Measurements from ENCODE around the gene PHF23.

The PHF23 gene

GRCh38 chr17:7237761-7238419 lies 1.4 kb downstream of the PHF23 start:
- DNase-seq: peak; percentile 63 to 91 (median 76)

GRCh38 chr17:7237266-7237760 lies 1.9 kb downstream of the PHF23 start:
- no peak for DNase-seq

- no peak for DNase-seq
Measured at GRCh38 chr17:7236808-7237207, 2.4 kb downstream of the PHF23 start.

- peak; percentile 9 to 57 (median 40) for DNase-seq
Measured at GRCh38 chr17:7235693-7236665, 3.3 kb downstream of the PHF23 start.

DNA sequence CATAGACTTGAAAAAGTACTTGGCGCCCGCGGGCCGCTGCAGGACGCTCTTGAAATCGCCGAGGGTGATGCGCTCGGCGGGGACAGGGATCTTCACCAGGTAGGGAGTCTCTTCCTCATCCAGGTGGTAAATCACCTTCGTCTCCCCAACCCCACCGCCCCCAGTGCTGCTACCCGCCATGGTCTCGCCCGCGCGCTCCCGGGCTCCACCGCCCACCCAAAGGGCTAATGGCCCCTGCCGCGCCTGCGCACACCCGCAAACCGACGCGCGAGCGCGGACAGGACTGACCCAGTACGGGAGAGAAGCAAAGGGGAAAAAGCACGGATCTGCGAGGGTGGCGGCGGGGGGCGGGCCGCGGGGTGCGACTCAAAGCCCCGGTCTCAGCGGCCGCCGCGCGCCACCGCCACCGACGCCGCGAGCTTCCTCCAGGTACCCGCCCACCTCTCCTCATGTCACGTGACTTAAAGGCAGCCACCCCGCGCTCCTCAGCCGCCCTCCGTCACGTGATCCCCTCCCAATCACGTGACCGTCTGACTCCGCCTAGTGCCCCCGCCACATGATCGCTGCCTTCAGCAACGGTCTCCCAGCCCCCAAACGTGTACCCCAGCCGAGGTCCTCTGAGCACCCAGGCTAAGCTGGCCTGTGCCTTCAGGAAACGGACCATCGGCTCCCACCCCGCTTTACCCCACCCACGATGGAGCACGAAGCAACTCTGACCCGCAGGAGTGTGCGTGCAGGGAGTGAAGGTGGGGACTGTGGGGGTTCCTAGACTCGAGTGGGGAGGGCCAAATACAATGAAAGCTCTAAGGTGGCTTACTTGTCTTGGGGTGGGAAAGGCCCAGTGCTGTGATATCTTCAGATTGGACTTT lies 4.9 kb downstream of the PHF23 start, which contains the start of gene DVL2:
TSS of gene DVL2 (minus strand) at position 435 of the 869 bp plus-strand sequence. CDS start at position 180, 255 bp downstream.
- peak; percentile 94 to 98 (median 97) for DNase-seq

GRCh38 chr17:7233701-7234082 lies 5.6 kb downstream of the PHF23 start:
- DNase-seq: no peak

DNA sequence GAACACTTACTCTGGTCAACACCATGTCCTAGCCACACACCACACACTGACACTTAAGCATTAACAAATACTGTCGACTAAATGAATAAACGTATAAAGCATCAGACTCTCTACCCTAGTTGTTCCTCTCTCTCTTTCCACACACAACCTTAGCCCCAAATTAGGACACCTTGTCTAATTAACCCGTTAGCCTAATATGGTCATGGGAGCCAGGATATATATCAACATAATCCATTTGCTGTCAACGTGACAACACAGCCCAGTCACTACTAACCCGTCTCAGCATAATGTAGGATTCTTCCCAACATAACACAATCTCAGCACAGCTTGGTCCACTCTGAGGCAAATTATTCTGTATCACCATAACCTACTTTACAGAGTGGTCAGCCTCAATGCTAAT lies 7.1 kb downstream of the PHF23 start:
- no peak for DNase-seq

GRCh38 chr17:7229504-7229903 lies 9.8 kb downstream of the PHF23 start:
- DNase-seq: no peak

DNA sequence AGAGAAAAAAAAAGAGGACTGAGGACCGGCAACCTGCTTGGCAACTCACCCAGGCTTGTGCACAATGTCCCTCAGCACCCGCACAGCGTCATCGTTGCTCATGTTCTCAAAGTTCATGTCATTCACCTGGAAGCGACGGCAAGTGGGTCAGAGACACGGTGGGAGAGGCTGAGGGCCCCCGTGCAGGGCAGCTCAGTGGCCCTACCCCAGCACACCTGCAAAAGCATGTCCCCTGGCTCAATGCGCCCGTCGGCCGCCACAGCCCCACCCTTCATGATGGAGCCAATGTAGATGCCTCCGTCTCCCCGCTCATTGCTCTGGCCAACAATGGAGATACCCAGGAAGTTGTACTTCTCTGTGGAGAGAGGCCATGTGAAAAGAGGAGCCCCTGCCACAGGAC lies 10.3 kb downstream of the PHF23 start:
- no peak for DNase-seq

GRCh38 chr17:7226721-7227710 lies 12.2 kb downstream of the PHF23 start:
- DNase-seq: no peak

- no peak for DNase-seq
Measured at GRCh38 chr17:7225711-7226331, 13.4 kb downstream of the PHF23 start.

DNA sequence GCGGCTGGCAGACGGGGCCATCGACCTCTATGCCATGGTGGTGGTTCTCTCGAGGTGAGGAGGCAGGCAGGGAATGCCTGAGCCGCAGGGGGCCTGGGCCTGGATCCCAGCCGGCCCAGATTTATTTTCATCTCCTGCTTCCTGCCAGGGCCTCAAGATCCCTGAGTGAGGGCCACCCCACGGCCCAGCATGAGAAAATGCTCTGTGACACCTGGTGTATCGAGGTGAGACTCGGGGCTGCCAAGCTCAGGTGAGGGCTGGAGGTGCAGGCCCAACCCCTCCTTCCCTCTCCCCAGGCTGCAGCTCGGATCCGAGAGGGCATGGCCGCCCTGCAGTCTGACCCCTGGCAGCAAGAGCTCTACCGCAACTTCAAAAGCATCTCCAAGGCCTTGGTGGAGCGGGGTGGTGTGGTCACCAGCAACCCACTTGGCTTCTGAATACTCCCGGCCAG lies 14.6 kb downstream of the PHF23 start:
- DNase-seq: no peak

GRCh38 chr17:7224110-7224509 lies 15.1 kb downstream of the PHF23 start:
- no peak for DNase-seq

GRCh38 chr17:7223375-7223774 lies 15.9 kb downstream of the PHF23 start:
- no peak for DNase-seq

DNA sequence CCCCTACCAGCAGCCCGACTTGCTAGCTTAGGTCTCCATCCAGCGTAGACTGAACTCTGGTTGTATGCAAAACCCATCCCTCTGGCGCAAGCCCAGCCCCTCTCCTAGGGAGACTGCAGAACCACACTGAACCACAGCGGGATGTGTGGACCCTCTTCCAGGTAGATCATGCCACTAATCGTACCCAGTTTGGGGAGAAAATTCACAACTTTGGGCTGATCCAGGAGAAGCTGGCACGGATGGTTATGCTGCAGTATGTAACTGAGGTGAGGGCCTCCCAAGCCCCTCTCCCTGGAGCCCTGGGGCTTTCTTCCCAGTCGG lies 16.3 kb downstream of the PHF23 start:
- no peak for DNase-seq

DNA sequence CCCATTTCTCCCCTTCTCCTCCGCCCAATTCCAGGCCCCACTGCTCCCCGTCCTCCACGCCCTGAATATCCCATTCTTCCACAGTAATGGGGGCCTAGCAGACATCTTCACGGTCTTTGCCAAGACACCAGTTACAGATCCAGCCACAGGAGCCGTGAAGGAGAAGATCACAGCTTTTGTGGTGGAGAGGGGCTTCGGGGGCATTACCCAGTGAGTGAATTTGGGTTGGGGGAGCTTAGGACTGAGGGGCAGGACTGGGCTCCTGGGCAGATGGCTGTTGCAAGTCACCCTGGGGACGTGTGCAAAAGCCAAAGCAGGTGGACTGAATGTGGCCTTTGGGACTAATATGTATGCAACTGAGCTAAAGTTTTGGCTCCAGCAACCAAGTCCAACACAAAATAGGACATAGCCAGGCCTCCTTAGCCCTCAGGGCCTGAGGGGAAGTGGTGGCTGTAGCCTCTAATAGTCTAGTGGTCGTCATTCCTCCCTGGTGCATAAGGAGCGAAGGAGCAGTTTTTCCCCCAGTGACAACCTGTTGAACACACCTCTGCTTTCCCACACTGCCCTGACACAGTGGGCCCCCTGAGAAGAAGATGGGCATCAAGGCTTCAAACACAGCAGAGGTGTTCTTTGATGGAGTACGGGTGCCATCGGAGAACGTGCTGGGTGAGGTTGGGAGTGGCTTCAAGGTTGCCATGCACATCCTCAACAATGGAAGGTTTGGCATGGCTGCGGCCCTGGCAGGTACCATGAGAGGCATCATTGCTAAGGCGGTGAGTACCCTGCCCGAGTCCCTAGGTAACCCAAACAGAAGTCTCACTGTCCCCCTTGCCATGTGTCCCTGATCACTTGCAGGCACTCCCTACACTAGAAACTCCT lies 16.9 kb downstream of the PHF23 start:
- DNase-seq: no peak

DNA sequence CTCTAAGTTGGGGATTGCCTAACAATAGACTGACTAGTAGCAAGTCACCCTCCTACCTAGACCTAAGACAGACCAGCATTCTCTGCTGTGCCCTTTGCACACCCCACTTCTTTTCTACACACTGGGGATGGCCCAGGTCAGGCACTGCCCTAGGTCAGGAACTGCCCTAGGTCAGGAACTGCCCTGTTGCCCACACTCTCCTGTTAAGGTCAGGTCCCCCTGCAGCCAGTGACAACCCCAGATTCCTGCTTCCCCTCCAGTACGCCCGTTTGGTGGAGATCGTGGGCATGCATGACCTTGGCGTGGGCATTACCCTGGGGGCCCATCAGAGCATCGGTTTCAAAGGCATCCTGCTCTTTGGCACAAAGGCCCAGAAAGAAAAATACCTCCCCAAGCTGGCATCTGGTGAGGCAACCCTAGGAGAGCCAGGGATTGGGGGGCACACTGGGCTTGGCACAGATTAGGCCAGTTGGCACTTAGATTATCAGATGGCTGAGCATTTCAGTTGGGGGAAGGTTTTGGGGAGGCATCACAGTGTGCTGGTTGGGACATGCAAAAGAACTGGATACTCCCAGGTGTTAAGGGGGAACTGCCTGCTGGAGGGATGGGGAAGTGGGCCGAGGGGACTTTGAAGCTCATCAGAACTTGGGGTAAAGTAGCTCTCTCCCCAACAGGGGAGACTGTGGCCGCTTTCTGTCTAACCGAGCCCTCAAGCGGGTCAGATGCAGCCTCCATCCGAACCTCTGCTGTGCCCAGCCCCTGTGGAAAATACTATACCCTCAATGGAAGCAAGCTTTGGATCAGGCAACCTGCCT lies 17.8 kb downstream of the PHF23 start:
- DNase-seq: no peak

- peak; percentile 58 to 79 (median 66) for DNase-seq
Measured at GRCh38 chr17:7220593-7221277, 18.5 kb downstream of the PHF23 start.
